Nephron progenitor cell (in vitro differentiated cells): ENCODE measurements around the gene NPHP1.
"Not testable (repeated sequence)": the region's sequence is repeated elsewhere in the genome, so short reads cannot be mapped to it uniquely, and the experiment has no call there.

Source experiments
- DNase-seq: peaks from one replicate; pipeline ENCODE4 v3.0.0; 2021
- H3K27ac Mint-ChIP-seq: 2 replicates; pipeline ENCODE4 v1.8.0; 2021; ENCODE audit warnings: mild to moderate bottlenecking, moderate library complexity, mixed read lengths
- H3K27me3 Mint-ChIP-seq: 2 replicates; pipeline ENCODE4 v1.8.0; 2021; ENCODE audit warnings: mild to moderate bottlenecking, low read depth, mixed read lengths; ENCODE audit not compliant: poor library complexity
- H3K36me3 Mint-ChIP-seq: 2 replicates; pipeline ENCODE4 v1.8.0; 2021; ENCODE audit warnings: low read depth, mixed read lengths
- H3K4me1 Mint-ChIP-seq: 2 replicates; pipeline ENCODE4 v1.8.0; 2021; ENCODE audit warnings: mixed read lengths
- H3K4me3 Mint-ChIP-seq: 2 replicates; pipeline ENCODE4 v1.8.0; 2021; ENCODE audit warnings: mild to moderate bottlenecking, moderate library complexity, mixed read lengths
- H3K9me3 Mint-ChIP-seq: 2 replicates; pipeline ENCODE4 v1.8.0; 2021; ENCODE audit warnings: mild to moderate bottlenecking, moderate library complexity, mixed read lengths
- TF ChIP-seq, protein P1 (sequence below): fragments of 200-600 bp; sonication (generic); IDR thresholded peaks from 2 replicates; pipeline ENCODE4 v1.5.0; 2021; ENCODE audit warnings: antibody characterized with exemption

NPHP1 gene

DNA sequence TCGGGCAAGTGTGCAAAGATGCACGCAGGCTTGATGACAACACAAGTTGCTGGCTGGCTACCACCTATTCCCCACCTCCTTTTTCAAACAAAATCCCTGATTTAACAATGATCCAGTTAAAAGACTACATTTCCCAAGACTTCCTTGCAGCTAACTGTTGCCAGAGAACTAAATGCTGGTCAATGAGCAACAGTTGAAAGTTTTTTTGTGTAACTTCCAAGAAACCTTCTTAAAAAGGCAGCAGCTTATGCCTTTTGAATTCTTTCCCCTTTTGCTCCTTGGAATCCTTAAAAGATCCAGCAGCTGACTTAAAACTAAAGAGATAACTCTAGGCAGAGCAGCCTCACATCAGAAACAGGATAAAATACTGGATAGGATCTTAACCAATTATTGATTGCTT is 38.5 kb downstream of the NPHP1 start:
- H3K4me3 Mint-ChIP-seq: no peak overlapping the region
- H3K4me1 Mint-ChIP-seq: no peaks in the 10 kb centered on the region
- TF ChIP-seq, protein P1, sequence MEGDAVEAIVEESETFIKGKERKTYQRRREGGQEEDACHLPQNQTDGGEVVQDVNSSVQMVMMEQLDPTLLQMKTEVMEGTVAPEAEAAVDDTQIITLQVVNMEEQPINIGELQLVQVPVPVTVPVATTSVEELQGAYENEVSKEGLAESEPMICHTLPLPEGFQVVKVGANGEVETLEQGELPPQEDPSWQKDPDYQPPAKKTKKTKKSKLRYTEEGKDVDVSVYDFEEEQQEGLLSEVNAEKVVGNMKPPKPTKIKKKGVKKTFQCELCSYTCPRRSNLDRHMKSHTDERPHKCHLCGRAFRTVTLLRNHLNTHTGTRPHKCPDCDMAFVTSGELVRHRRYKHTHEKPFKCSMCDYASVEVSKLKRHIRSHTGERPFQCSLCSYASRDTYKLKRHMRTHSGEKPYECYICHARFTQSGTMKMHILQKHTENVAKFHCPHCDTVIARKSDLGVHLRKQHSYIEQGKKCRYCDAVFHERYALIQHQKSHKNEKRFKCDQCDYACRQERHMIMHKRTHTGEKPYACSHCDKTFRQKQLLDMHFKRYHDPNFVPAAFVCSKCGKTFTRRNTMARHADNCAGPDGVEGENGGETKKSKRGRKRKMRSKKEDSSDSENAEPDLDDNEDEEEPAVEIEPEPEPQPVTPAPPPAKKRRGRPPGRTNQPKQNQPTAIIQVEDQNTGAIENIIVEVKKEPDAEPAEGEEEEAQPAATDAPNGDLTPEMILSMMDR: no peak
- no peaks in the 10 kb centered on the region for H3K9me3 Mint-ChIP-seq
- peaks cover 3% of the 10 kb centered on the region for H3K27me3 Mint-ChIP-seq
- DNase-seq: no peak
- no peaks in the 10 kb centered on the region for H3K36me3 Mint-ChIP-seq
- H3K27ac Mint-ChIP-seq: no peak overlapping the region

DNA sequence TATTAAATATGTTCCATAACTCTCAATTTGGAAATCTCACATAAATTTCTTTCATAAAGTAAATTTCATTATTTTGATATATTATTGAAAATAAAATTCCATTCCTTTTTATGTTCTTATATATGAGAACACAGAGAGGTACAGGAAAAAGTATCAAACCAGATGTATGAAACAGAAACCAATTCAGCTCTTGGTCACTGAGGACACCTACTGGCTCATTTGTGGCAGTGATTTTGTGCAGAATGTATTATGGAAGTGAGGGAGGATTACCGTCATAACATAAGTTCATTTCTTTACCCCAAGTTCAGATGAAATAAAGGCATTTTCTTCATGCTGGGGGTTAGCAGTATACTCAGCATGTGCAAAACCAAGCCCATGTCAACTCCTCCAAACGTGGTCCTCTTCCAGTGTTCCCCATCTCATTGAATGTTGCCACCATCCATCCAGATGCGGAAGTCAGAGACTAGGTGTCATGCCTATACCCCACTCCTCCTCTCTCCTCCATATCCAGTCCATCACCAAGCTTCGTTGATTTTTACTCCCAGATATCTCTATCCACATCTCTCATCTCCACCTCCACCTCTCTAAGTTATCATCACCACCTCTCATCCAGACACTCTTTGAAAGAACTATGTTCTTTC is 47.5 kb downstream of the NPHP1 start:
- peaks cover 40% of the 10 kb centered on the region for H3K36me3 Mint-ChIP-seq
- H3K27ac Mint-ChIP-seq: peak overlapping the region; percentile 2
- H3K9me3 Mint-ChIP-seq: peaks cover 36% of the 10 kb centered on the region
- DNase-seq: peak; percentile 10
- H3K27me3 Mint-ChIP-seq: no peaks in the 10 kb centered on the region
- TF ChIP-seq, protein P1: peak; percentile 63
- no peaks in the 10 kb centered on the region for H3K4me1 Mint-ChIP-seq
- H3K4me3 Mint-ChIP-seq: no peak overlapping the region

DNA sequence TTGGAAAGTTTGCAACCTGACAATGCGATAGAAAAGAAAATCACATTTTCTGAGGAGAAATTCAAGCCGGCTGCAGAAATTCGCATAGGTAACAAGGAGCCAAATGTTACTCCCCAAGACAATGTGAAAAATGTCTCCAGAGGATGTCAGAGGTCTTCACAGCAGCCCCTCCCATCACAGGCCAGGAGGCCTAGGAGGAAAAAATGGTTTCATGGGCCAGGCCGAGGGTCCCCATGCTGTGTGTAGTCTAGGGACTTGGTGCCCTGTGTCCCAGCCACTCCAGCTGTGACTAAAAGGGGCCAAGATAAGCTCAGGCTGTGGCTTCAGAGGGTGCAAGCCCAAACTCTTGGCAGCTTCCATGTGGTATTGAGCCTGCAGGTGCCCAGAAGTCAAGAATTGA is 50.0 kb downstream of the NPHP1 start:
- not testable (repeated sequence) for H3K27me3 Mint-ChIP-seq, H3K4me3 Mint-ChIP-seq, H3K27ac Mint-ChIP-seq, DNase-seq, H3K4me1 Mint-ChIP-seq
- H3K9me3 Mint-ChIP-seq: peaks cover 36% of the 10 kb centered on the region
- H3K36me3 Mint-ChIP-seq: peaks cover 39% of the 10 kb centered on the region

DNA sequence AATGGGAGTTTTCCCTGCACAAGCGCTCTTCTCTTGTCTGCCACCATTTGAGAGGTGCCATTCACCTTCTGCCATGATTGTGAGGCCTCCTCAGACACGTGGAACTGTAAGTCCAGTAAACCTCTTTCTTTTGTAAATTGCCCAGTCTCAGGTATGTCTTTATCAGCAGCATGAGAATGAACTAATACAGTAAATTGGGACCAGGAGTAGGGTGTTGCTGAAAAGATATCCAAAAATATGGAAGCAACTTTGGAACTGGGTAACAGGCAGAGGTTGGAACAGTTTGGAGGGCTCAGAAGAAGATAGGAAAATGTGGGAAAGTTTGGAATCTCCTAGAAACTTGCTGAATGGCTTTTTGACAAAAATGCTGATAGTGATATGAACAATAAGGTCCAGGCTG is 50.6 kb downstream of the NPHP1 start:
- not testable (repeated sequence) for H3K4me1 Mint-ChIP-seq, H3K27me3 Mint-ChIP-seq, DNase-seq, H3K27ac Mint-ChIP-seq, H3K4me3 Mint-ChIP-seq
- Mint-ChIP-seq H3K9me3 (peaks cover 36% of the 10 kb centered on the region), H3K36me3 (peaks cover 39% of the 10 kb centered on the region)

DNA sequence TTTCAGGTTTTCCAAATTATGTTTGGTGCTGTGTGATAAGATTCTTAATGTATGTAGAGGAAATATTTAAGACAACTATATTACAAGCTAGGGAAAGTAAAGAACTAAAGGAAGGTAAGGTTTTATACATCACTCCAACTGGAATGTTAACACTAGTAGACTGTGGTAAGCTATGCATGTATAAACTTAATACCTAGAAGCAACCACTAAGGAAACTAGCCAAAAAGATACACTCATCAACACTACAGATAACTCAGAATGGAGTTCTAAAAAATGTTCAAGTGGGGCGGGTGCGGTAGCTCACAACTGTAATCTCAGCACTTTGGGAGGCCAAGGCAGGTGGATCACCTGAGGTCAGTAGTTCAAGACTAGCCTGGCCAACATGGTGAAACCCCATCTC is 51.4 kb downstream of the NPHP1 start:
- Mint-ChIP-seq H3K27me3 (no peaks in the 10 kb centered on the region), H3K4me3 (no peak overlapping the region), H3K27ac (no peak overlapping the region), H3K9me3 (peaks cover 39% of the 10 kb centered on the region), H3K4me1 (no peaks in the 10 kb centered on the region), H3K36me3 (peaks cover 43% of the 10 kb centered on the region)
- no peak for DNase-seq
- TF ChIP-seq, protein P1: no peak

DNA sequence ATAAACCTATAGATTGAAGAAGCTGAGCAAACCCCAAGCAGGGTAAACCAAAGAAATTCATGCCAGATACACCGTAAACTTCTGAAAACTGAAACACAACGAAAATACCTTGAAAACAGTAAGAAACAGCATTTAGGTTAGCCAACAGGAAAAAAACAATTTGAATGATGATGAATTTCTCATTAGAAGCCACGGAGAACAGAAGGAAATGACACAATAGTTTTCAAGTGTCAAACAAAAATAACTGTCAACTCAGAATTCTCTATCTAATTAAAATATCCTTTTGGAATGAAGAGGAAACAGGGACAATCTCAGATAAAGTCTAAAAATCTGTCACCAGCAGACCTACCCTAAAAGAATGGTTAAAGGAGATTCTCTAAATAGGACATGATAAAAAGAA is 51.9 kb downstream of the NPHP1 start:
- no peak for DNase-seq
- Mint-ChIP-seq H3K27ac (no peak overlapping the region), H3K36me3 (peaks cover 47% of the 10 kb centered on the region), H3K9me3 (peaks cover 42% of the 10 kb centered on the region), H3K27me3 (no peaks in the 10 kb centered on the region), H3K4me1 (no peaks in the 10 kb centered on the region), H3K4me3 (no peak overlapping the region)
- TF ChIP-seq, protein P1: no peak
